Endodermal cell (in vitro differentiated cells): Measurements from ENCODE around the gene MBNL2. TPM values are rescaled to one million over a fixed set of nuclear protein-coding genes. Genes with fewer than 3 reads are reported as not detected.

Source experiments
- DNase-seq: peaks from one replicate; pipeline ENCODE4 v3.0.0-alpha.2; 2017
- H3K27ac ChIP-seq: 2 replicates; pipeline ENCODE4 v1.5.1; 2013; ENCODE audit warnings: mild to moderate bottlenecking, low read depth, low read length, moderate library complexity
- H3K27me3 ChIP-seq: 2 replicates; pipeline ENCODE4 v1.6.1; 2013; ENCODE audit warnings: mild to moderate bottlenecking, low read length, moderate library complexity; ENCODE audit not compliant: insufficient read depth, control insufficient read depth, poor library complexity, severe bottlenecking
- H3K36me3 ChIP-seq: 2 replicates; pipeline ENCODE4 v1.7.0; 2013; ENCODE audit warnings: mild to moderate bottlenecking, low read length, moderate library complexity; ENCODE audit not compliant: control insufficient read depth, insufficient read depth
- H3K4me1 ChIP-seq: one replicate; pipeline ENCODE4 v1.7.0; 2013; ENCODE audit warnings: low read length; ENCODE audit not compliant: control insufficient read depth, insufficient read depth
- H3K4me3 ChIP-seq: 2 replicates; pipeline ENCODE4 v1.5.1; 2013; ENCODE audit warnings: mild to moderate bottlenecking, low read length, moderate library complexity
- H3K9ac ChIP-seq: 2 replicates; pipeline ENCODE4 v1.6.1; 2013; ENCODE audit warnings: mild to moderate bottlenecking, low read length, moderate library complexity; ENCODE audit not compliant: poor library complexity, severe bottlenecking; ENCODE audit errors: extremely low read depth
- H3K9me3 ChIP-seq: 2 replicates; pipeline ENCODE4 v1.6.1; 2013; ENCODE audit warnings: mild to moderate bottlenecking, low read length, moderate library complexity; ENCODE audit not compliant: control insufficient read depth
- H3K27ac Mint-ChIP-seq: 2 replicates; pipeline ENCODE4 v1.8.0; 2020; ENCODE audit warnings: mixed read lengths
- H3K27me3 Mint-ChIP-seq: 2 replicates; pipeline ENCODE4 v1.8.0; 2021; ENCODE audit warnings: mild to moderate bottlenecking, mixed read lengths; ENCODE audit not compliant: insufficient read depth
- H3K36me3 Mint-ChIP-seq: 2 replicates; pipeline ENCODE4 v1.8.0; 2020; ENCODE audit warnings: low read depth, mixed read lengths
- H3K4me1 Mint-ChIP-seq: 2 replicates; pipeline ENCODE4 v1.8.0; 2020; ENCODE audit warnings: mixed read lengths
- H3K4me3 Mint-ChIP-seq: 2 replicates; pipeline ENCODE4 v1.8.0; 2020; ENCODE audit warnings: mild to moderate bottlenecking, moderate library complexity, mixed read lengths
- H3K9me3 Mint-ChIP-seq: 2 replicates; pipeline ENCODE4 v1.8.0; 2020; ENCODE audit warnings: mild to moderate bottlenecking, mixed read lengths
- CTCF ChIP-seq: fragments of 200-600 bp; sonication (generic); conservative IDR thresholded peaks from 2 replicates; pipeline ENCODE4 v1.5.0; 2021; ENCODE audit warnings: antibody characterized with exemption, mild to moderate bottlenecking
- WGBS, 2 experiments: methylation state at CpG; one replicate each; pipeline versions ENCODE4 v1.1.5 to v1.1.7; 2013; ENCODE audit warnings: missing lambda C conversion rate in 2 of 2, mixed read lengths in 1 of 2; ENCODE audit not compliant: insufficient coverage in 1 of 2, insufficient read length in 1 of 2; 5-methylcytosine and 5-hydroxymethylcytosine counted together
- total RNA-seq, 2 donors: library from RNA; stranded (reverse); fragmentation: NEBNext Ultra II Directional in 1 of 2; extraction: Animal tissue kit (Norgen Biotek cat#: 25700) in 1 of 2; gene quantifications; 2 replicates in 1 of 2; 3 replicates in 1 of 2; pipeline ENCODE4 v1.2.1, GENCODE V29; 2021

The MBNL2 gene
- total RNA-seq, 2 donors from 2014 or later = 1.7 to 3.3 TPM

DNA sequence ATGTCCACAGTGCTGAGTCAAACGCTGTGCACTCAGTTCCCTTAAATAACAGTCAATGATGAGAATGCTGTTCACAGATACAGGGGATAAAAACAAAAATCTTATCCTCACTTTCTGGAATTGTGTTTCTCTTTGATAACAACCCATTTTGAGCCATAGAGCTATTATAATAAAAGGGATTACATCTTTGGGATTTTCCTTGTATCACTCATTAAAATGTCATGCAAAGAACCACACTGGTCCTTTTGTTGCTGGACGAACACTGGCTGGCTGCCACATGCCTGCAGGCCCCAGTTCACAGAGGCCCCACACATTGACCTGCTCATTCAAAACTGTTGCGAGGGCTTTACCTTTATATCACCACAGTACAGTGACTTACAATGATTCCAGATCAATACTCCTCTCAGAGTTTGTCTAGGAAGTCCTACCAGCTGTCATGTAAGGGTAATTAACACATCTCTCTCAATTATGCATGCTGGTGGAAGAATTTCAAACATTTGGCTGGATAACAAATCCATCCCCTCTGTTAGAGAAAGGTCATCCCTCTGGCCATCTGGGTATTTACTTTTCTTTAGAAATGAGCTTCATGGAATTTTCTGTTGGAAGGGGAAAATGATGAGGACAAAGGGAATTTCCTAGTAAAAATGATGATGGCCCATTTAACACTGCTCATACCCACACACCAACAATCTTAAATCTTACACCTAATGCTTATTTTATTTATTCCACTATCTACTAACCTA is 85.9 kb downstream of the MBNL2 start:
- Histone ChIP-seq H3K4me1 (no peaks in the 10 kb centered on the region), H3K4me3 (no peak overlapping the region), H3K27me3 (peaks cover 15% of the 10 kb centered on the region), H3K9ac (no peak overlapping the region), H3K9me3 (no peaks in the 10 kb centered on the region), H3K36me3 (no peaks in the 10 kb centered on the region), H3K27ac (peak overlapping the region; percentile 92)
- H3K4me1 Mint-ChIP-seq = peaks cover 14% of the 10 kb centered on the region
- DNase-seq = no peak
- H3K36me3 Mint-ChIP-seq = no peaks in the 10 kb centered on the region
- H3K4me3 Mint-ChIP-seq = no peak overlapping the region
- no peak overlapping the region for H3K27ac Mint-ChIP-seq
- no peak for TF ChIP-seq CTCF
- H3K9me3 Mint-ChIP-seq = no peaks in the 10 kb centered on the region
- WGBS, 2 experiments = 63 to 81% methylated on average over 2 to 3 of the region's 3 CpGs
- peaks cover 11% of the 10 kb centered on the region for H3K27me3 Mint-ChIP-seq

DNA sequence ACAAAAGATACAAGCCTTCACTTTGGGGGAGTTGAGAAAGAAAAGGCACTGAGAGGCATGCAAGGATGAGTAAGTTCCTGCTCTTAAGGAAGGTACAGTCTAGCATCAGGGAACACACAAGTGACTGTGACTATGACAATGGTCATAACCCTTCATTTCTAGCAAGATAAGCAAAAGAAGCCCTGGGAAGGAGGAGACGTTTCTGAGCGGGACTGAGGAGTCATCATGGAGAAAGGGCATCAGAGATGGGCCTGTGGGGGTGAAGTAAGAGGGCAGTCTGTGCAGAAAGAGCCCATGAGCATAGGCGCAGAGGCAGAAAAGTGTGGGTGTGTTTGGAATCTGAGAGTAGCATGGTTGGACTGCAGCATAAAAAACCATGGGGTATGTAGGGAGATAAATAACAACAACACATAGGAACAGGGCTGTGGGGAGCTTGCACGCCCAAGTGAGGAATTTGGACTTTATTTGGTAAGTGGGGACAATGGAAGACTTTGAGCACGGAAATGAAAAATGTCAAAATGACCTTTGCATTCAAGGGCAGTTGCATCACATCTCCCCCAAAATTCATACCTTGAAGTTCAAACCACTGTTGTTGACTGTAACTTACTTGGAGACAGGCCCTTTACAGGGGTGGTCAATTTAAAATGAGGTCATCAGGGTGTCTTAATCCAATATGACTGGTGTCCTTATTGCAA is 86.7 kb downstream of the MBNL2 start:
- Histone ChIP-seq H3K36me3 (no peaks in the 10 kb centered on the region), H3K27ac (peak overlapping the region; percentile 92), H3K27me3 (peaks cover 15% of the 10 kb centered on the region), H3K4me1 (no peaks in the 10 kb centered on the region), H3K9ac (no peak overlapping the region), H3K9me3 (no peaks in the 10 kb centered on the region), H3K4me3 (no peak overlapping the region)
- WGBS, 2 experiments = 79 to 80% methylated on average over 4 to 5 of the region's 5 CpGs
- no peak overlapping the region for H3K27ac Mint-ChIP-seq
- no peak overlapping the region for H3K4me3 Mint-ChIP-seq
- no peaks in the 10 kb centered on the region for H3K36me3 Mint-ChIP-seq
- TF ChIP-seq CTCF = no peak
- H3K9me3 Mint-ChIP-seq = no peaks in the 10 kb centered on the region
- no peak for DNase-seq
- H3K4me1 Mint-ChIP-seq = peaks cover 14% of the 10 kb centered on the region
- peaks cover 11% of the 10 kb centered on the region for H3K27me3 Mint-ChIP-seq

DNA sequence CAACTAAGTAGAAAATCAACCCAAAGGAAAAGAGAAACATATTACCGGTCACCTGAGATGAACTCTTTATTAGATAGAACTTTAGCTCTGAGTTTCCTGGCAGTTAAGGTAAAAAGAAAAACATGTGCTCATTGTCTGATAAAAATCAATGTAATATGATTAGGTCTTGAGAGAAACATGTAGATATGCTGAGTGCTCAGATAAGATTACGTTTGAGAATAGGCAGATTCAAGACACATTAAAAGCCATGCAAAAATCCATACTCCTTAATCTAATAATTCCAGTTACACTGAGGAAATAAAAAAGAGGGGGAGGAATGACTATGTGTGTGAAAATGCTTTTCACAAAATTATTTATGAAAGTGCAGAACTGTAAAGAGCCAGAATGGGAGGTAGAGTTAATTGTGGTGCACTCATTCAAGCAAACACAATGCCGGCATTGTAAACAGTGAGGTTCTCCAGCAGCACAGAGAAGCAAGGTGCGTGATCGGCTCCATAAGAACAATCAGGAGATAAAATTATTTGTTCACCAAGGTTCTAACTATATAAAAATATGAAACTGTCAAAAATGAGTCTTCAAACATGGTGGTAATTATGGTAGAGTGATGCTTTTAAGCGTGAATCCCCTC is 88.8 kb downstream of the MBNL2 start:
- Mint-ChIP-seq H3K36me3 (no peaks in the 10 kb centered on the region), H3K4me1 (peaks cover 13% of the 10 kb centered on the region), H3K27ac (no peak overlapping the region), H3K27me3 (peaks cover 20% of the 10 kb centered on the region), H3K9me3 (no peaks in the 10 kb centered on the region), H3K4me3 (no peak overlapping the region)
- TF ChIP-seq CTCF = no peak
- Histone ChIP-seq H3K27me3 (peaks cover 15% of the 10 kb centered on the region), H3K4me3 (no peak overlapping the region), H3K36me3 (no peaks in the 10 kb centered on the region), H3K9me3 (no peaks in the 10 kb centered on the region), H3K9ac (no peak overlapping the region), H3K4me1 (no peaks in the 10 kb centered on the region), H3K27ac (no peak overlapping the region)
- 75 to 87% methylated on average over 1 to 4 of the region's 6 CpGs for WGBS, 2 experiments
- no peak for DNase-seq
